HG02981 (cell line): ENCODE results near the gene RAB41.
"Not testable (repeated sequence)": the region's sequence is repeated elsewhere in the genome, so short reads cannot be mapped to it uniquely, and the experiment has no call there.

Source experiments
- ATAC-seq: cut with Tn5 transposase; IDR thresholded peaks from one replicate; pipeline ENCODE4 v1.9.1; 2021; ENCODE audit warnings: mild to moderate bottlenecking, moderate library complexity; ENCODE audit not compliant: unreplicated experiment

Gene RAB41

DNA sequence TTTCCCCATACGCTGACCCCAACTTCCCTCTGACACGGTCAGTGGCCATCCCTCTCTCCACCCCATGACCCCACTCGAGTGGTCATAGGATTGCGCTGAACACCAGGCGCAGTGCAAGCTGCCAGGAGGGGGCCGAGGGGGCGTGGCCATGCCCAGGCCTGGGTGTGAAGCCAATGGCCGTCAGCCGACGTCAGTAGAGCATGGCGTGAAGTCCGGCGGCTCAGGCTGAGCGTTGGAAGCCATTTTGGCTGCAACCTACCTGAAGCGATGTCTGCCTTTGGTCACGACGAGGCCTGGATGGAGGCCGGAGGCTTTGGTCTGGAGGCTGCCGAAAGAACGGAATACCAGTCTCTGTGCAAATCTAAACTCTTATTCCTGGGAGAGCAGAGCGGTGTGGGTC, at the start of gene RAB41:
RAB41 (plus strand) TSS at position 222 of the 400 bp plus-strand sequence; CDS start at position 268, 46 bp downstream.
- no peak for ATAC-seq

DNA sequence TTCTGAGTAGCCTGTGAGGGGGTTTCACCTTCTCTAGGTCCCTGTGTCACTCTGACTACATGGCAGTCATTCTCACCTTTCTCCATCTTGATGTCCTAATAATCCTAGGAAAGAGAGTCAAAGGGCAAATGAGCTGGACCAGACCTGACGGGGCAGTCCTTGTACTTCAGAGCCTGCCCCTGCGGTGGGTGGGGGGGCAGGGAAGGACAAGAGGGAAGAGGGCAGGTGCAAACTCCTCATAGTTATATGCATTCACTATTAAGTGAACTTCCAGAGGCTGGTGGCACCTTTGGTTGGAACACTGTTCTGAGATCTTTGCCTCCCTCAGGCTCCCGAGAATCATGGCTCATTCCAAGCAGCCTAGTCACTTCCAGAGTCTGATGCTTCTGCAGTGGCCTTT, 47.6 kb upstream of the RAB41 start, which contains the start of gene AWAT1:
AWAT1 (plus strand) TSS at position 301 of the 400 bp plus-strand sequence; CDS start at position 342, 41 bp downstream.
- ATAC-seq: no peak

DNA sequence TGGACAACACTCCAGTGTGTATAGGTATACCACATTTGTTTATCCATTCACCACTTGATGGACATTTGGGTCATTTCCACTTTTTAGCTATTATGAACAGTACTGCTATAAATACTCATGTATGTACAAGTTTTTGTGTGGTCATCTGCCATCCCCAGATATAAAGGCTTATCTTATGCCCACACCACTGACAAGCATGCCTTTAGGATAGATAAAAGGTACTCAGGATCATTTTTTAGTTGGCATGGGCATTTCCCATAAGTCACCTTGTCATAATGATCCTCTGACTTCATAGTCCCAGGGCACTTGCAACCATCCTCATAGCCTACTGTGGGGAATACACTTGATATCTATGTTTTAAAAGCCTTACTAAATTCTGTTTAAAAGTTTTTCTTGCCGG, 41.2 kb upstream of the RAB41 start:
- ATAC-seq: no peak

DNA sequence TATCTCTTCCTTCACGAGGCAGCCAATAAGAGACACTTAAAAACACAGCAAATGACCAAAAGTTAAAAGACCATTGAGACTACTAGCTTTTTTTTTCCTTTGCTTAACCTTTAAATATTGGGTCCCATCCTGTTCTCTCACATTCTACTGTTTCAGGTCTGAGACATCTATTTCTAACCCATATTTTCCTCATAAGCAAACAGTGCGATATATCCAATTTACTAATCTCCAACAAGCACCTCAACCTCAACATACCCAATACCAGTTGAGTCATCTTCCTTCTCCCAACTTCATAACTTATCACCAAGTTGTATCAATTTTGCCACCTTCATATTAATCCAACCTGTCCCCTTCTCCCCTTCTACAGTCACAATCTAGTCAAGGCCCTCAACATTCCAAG, 40.5 kb upstream of the RAB41 start:
- no peak for ATAC-seq

DNA sequence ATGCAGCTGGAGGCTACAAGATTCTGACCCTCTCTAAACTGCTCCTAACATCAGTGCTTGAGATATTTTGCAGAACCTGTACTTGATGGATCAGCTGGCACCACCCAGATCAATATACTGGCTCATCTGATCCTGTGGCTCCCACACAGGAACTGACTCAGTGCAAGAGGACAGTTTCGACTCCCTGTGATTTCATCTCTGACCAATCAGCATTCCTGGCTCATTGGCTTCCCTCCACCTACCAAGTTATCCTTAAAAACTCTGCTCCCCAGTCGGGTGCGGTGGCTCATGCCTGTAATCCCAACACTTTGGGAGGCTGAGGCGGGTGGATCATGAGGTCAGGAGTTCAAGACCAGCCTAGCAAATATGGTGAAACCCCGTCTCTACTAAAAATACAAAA, 38.4 kb upstream of the RAB41 start:
- ATAC-seq: not testable (repeated sequence)

DNA sequence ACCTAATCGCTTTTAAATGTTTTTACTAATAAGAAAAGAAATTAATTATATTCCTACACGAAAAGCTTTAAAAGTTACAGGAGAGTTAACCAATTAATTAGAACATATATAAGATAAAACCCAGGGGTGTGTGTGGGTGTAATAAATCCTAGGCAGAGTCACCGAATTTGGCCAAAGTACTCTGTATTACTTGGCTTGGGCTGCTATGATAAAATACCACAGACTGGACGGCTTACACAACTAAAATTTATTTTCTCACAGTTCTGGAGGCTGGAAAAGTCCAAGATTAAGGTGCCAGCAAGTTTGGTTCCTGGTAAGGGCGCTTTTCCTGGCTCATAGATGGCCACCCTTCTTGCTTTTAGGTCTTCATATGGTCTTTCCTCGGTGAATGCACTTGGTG, 37.1 kb upstream of the RAB41 start:
- ATAC-seq: no peak

DNA sequence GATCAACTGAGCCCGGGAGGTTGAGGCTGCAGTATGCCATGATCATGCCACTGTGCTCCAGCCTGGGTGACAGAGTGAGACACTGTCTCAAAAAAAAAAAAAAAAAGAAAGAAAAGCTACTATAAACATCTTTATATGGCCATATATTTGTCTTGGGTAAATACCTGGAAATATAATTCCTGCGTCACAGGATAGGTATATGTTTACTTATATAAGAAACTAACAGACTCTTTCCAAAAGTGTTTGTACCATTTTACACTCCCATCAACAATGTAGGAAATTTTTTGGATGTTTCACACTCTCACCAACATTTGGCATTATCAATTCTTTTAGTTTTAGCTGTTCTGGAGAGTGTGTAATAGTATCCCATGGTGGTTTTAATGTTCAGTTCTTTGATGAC, 34.7 kb upstream of the RAB41 start:
- ATAC-seq: no peak

DNA sequence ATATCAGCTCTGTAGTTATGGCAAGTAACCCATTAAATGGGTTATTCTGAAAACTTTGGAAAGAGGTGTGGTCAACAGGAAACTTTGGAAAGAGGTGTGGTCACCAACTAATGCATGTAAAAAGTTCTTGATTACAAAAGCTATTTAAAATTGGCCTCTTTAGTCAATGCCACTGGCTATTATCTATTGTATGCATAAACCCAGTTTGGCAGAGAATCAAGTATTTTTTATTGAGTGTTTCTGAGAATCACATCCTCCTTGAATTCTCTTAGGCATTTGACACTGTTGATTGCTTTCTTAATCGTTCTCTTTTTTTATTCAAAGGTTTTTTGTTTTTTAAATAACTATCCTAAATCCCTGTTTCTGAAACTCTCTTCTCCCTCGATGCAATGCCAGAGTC, 29.5 kb upstream of the RAB41 start:
- no peak for ATAC-seq

DNA sequence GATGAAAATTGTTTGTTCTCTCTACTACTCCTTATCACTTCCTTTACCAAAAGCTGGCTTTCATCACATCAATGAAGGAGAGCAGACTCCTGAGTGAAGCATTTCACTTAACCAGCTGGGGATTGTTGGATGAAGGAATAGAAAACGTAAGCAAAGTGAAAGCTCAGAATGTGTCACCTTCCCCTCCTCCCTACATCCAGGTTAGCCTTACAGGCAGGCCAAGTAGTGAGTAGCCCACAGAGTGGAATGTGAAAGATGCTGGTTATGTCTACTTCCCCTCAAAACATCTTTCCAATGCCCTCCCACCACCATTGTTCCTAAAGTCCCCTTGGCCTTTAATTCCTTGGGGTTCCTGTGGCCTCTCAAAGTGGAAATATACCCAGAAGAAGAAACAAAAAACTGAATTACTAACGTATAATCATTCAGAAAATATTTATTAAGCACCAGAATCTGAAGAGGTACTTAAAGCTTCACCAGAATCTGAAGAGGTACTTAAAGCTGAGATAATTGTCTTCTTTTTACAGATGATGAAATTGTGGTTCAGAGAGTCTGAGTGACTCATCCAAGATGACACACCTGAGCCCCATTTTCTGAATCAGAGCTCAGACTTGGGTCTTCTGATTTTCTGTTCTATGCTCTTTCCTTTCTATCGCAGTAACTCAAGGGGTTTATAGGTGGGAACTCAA, 28.5 kb upstream of the RAB41 start:
- ATAC-seq: no peak

DNA sequence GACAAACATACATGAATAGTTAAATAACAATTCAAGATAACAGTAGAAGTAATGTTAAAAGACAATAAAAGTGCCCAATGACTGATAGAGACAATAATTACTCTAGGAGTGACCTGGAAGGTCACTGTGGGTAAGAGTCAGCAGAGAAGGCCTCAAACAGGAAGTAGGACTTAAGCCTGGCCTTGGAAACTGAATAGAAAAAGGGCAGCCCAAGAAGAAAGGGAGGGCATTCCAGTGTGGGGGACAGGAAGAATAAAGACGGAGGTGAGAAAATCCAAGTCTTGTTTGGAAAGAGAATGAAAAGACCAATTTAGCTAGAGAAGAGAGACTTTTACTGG, 27.9 kb upstream of the RAB41 start:
- no peak for ATAC-seq

DNA sequence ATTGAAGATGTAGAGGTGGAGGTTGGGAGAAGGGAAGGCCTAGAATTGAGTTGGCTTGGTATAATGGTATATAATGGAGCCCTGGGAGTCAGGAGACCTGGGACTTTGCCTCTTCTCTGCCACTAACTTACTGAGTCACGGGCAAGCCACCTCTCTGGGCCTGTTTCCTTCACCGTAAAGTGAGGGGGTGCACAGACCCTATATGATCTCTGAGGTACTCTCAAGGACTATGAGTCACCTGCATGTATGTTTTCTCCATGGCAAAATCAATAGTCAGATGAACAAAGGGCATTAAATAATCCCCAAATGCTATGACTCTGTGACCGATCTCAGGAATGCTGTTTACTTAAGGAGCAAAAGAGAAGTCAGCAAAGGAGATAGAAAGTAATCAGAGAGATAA, 27.1 kb upstream of the RAB41 start:
- ATAC-seq: no peak

DNA sequence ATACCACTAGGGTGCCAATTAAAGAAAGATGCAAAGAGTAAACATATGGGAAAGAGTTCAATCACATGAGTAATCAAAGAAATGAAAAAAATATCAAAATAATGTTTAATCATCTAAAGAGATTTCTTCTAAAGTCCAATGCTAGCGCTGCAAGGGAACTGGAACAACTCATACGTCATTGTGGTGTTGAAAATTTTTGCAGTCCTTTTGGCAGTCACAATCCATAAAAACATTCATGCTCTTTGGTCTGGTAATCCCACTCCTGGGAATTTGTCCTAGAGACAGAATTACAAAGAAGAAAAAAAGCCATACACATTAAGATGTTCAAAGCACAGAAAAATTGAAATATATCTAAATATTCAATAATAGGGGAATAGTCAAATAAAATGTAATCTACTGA, 26.5 kb upstream of the RAB41 start:
- no peak for ATAC-seq

DNA sequence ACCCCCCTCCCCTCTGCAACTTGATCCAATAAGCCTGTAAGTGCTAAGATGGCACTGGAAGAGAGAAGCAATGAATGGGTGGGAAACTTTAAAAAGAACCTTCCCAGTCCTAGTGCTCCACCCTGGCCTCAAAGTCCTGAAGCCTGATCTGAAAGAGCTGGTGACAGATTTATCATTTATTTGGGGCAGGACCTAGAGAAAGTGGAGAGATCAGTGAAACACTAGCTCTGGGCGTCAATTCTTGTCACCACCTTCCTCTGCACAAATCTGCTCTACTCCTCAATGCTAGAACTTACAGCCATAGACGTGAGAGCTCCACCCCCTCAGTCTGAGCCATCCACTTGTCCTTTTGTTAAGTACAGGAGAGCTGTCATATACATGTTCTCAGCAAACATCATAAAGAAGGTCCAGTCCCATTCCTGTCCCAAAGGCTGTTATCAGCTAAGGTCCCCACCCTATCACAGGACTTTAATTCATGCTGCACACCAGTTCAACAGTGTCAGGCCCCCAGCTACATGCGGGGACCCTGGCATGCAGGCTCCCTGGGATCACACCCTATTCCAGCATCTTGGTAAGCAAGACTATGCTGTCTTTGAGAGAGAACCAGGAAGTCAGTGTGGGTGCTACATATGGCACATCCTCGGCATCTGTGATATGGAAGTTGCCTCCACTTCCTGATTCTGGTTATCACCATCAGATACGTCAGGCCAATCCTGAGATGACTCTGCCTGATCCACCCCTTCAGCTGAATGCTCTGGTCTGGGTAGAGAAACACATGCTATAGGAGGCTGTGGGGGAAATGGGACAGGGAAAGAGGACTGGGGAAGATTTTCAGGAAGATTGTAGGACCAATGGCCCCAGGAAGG, 24.3 kb upstream of the RAB41 start:
- ATAC-seq: no peak

DNA sequence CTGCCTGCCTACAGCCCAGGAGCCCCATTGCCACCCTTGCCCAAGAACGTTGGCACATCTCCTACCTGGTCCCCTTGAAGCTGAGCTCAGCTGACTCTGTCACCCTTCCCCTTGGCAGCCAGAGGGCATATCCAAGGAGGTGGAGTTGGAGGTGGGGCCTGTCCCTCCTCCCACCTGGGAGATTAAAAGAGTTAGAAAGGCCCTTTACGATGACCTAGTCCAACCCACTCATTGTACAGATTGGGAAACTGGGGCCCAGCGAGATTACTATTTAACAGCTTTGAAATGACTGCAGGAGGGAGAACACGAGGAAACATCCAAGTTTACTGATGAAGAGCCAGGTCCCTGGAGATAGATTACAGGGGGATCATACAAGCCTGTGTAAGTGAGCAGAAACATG, 21.9 kb upstream of the RAB41 start, which contains the start of gene P2RY4:
P2RY4 (minus strand) TSS at position 101 of the 400 bp plus-strand sequence. CDS start 580 bp downstream, outside the sequence.
- no peak for ATAC-seq

DNA sequence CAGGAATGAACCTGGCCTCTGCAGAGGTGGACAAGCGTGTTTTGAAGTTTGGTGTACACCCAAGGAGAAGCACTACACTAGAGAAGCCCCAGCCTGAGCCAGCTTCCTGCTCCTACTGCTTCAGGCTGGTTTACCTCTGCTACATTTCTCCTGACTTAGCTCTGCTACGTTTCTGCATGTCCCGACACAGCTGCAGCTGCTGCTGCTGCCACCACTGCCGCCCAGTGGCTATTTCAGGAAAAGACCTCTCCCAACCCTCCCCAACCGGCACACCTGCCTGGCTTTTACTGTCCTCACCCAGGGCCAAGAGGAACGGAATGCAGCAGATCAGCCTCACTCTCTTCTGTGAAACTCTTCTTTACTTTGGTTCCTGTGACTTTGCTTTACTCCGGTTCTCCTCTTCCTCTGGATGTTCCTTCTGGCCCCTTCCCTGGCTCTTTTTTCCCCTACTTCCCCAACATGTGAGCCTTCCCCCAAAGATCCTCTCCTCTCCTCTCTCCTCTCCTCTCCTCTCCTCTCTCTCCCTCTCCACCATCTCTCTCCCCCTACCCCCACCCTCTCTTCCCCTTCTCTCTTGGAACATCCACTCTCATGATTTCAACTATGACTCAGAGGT, 18.9 kb upstream of the RAB41 start:
- peak; percentile 71 for ATAC-seq

DNA sequence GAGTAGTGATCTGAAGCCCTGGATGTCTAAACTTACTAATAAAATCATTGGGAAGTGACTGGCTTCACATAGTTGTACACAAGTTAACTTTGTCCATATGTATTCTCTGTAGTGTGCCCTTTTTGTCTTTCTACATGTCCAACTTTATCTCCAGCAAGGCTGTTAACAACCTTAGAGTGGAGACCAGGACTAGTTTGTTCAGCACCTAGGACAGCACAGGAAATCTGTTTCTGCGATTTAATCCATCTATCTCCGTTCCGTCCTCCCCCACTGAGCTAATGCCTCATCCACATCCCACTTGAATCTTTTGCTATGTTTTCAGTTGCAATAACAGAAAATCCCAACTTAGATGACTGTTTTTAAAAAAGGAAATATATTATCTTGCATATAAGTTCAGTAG, 17.2 kb upstream of the RAB41 start:
- ATAC-seq: no peak

DNA sequence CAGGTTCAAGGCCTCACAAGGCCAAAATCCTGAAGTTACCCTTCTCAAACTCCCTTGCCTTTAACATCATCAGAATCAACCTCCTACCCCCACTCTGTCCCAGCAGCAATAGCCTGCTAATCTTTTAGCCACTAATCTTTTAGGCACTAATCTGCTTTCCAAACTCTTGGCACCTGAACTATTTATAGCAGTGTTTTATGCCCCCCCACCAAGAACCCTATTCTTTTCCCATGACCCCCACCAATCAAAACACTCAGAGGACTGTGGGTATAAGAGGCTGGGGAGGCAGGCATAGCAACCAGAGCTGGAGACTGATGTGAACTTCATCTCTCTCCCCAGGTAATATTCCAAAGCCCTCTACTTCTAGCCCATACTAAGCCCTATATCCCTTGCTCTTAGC, 13.9 kb upstream of the RAB41 start, which contains the start of gene ARR3:
ARR3 (plus strand) TSS at position 301 of the 400 bp plus-strand sequence. CDS start 1,052 bp downstream, outside the sequence.
- no peak for ATAC-seq

DNA sequence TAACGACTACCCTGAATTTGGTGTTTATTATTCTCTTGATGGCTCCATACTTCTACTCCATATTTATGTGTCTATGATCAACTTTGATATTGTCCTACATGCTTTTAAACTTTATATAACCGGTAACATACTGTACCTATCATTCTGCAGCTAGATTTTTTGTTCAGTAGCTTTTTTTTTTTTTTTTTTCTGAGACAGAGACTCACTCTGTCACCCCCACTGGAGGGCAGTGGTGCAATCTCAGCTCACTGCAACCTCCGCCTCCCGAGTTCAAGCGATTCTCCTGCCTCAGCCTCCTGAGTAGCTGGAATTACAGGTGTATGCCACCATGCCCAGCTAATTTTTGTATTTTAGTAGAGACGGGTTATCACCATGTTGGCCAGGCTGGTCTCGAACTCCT, 7.9 kb upstream of the RAB41 start:
- not testable (repeated sequence) for ATAC-seq

DNA sequence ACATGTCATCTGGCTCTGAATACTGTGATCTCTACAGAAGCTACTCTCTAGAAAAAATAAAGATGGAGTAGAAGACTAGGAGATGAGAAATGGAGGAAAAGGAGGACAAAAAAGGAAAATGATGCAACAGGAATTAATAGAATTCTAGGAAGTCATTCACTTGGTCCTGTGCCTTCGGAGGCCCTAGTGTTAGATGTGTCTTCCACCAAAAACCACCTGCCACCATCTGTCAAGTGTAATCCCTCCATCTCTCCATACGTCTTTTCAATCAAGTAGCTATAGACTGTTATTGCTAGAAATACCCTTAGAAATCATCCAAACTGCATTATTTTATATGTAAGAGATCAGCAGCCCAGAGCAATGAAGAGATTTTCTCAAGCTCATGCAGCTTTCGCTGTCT, 2.9 kb upstream of the RAB41 start:
- no peak for ATAC-seq

DNA sequence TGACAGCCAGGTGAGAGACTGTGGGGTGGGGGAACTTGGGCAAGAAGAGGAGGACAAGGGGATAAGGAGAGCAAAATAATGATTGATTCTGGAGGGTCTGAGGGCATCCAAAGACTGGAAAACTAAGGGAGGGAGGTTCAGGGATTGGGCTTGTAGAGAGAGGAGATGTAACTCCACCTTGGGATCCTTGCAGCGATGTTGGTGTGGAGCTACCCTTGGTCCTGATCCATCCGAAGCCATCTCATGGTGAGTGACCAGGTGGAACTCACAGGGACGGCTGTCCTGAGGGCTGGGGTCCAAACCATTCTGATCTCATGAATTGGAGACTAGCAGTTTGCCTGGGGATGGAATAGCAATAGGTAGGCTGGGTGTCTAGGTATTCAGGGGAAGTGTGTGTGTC, 1.4 kb upstream of the RAB41 start:
- no peak for ATAC-seq

DNA sequence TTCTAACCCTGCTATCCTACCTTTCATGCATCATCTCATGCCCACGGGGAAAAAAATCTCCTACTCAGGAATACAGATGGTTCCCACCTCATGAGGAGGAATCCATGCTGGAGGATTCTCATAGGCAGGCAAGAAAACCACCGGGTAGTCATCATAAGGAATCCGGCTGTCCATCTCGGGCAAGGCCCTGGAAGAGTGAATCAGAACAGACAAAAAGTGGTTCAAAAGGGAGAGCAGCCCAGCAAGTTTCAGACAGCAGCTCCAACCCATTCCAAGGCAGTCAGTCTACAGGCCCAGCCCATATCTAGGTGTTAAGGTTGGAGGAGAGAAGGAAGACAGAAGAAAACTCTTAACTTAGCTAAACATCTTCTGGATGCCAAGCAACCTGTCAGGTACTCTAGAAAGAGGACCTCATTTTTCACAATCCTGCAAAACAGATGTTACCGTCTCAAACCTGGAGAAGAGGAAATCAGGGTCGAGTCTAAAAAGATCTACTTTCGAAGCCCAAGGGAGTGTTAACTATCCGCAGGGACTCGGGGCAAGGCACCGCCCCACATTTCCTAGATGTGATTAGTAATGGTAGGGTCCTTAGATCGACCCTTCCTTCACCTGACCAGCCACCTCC, 7.3 kb downstream of the RAB41 start:
- ATAC-seq: no peak
